ENCODE measurements around the gene TECPR2. TPM values are rescaled to one million over a fixed set of nuclear protein-coding genes. Genes with fewer than 3 reads are reported as not detected.

The TECPR2 gene
- total RNA-seq, 3 donors from 2014 or later: 5.5 to 6.7 (median 5.6) TPM

- Mint-ChIP-seq H3K4me3 (no peak overlapping the region), H3K36me3 (ENCODE audit: insufficient read depth) (peaks cover 18% of the 10 kb centered on the region), H3K9me3 (no peaks in the 10 kb centered on the region), H3K4me1 (ENCODE audit: low read depth) (peaks cover 7% of the 10 kb centered on the region), H3K27me3 (ENCODE audit: low read depth) (no peaks in the 10 kb centered on the region)
- no peak for DNase-seq
- ATAC-seq: no peak
Observed at GRCh38 chr14:102469261-102469660, 106.5 kb downstream of the TECPR2 start.

GRCh38 chr14:102471921-102472790, 109.4 kb downstream of the TECPR2 start:
- DNase-seq (no peak), ATAC-seq (no peak)
- Mint-ChIP-seq H3K4me1 (ENCODE audit: low read depth) (peaks cover 7% of the 10 kb centered on the region), H3K4me3 (no peak overlapping the region), H3K36me3 (ENCODE audit: insufficient read depth) (peaks cover 10% of the 10 kb centered on the region), H3K27me3 (ENCODE audit: low read depth) (no peaks in the 10 kb centered on the region), H3K9me3 (no peaks in the 10 kb centered on the region)

- no peak for DNase-seq
- H3K9me3 Mint-ChIP-seq: no peaks in the 10 kb centered on the region
- H3K27me3 Mint-ChIP-seq (ENCODE audit: low read depth): no peaks in the 10 kb centered on the region
- H3K4me3 Mint-ChIP-seq: no peak overlapping the region
- no peak for ATAC-seq
- peaks cover 10% of the 10 kb centered on the region for H3K36me3 Mint-ChIP-seq (ENCODE audit: insufficient read depth)
- H3K4me1 Mint-ChIP-seq (ENCODE audit: low read depth): peaks cover 7% of the 10 kb centered on the region
Observed at GRCh38 chr14:102472791-102473150, 110.0 kb downstream of the TECPR2 start.

- DNase-seq (no peak), ATAC-seq (no peak)
- no peaks in the 10 kb centered on the region for H3K27me3 Mint-ChIP-seq (ENCODE audit: low read depth)
- H3K4me3 Mint-ChIP-seq: no peak overlapping the region
- H3K9me3 Mint-ChIP-seq: no peaks in the 10 kb centered on the region
- peaks cover 10% of the 10 kb centered on the region for H3K36me3 Mint-ChIP-seq (ENCODE audit: insufficient read depth)
- H3K4me1 Mint-ChIP-seq (ENCODE audit: low read depth): peaks cover 7% of the 10 kb centered on the region
Observed at GRCh38 chr14:102473559-102473958, 110.8 kb downstream of the TECPR2 start.

- peaks cover 8% of the 10 kb centered on the region for H3K36me3 Mint-ChIP-seq (ENCODE audit: insufficient read depth)
- no peak overlapping the region for H3K4me3 Mint-ChIP-seq
- ATAC-seq: no peak
- H3K9me3 Mint-ChIP-seq: no peaks in the 10 kb centered on the region
- no peaks in the 10 kb centered on the region for H3K27me3 Mint-ChIP-seq (ENCODE audit: low read depth)
- H3K4me1 Mint-ChIP-seq (ENCODE audit: low read depth): peaks cover 10% of the 10 kb centered on the region
- no peak for DNase-seq
Observed at GRCh38 chr14:102474934-102475333, 112.2 kb downstream of the TECPR2 start.

- Mint-ChIP-seq H3K27me3 (ENCODE audit: low read depth) (no peaks in the 10 kb centered on the region), H3K4me3 (no peak overlapping the region), H3K36me3 (ENCODE audit: insufficient read depth) (peaks cover 7% of the 10 kb centered on the region), H3K9me3 (peaks cover 4% of the 10 kb centered on the region), H3K4me1 (ENCODE audit: low read depth) (peaks cover 3% of the 10 kb centered on the region)
- no peak for ATAC-seq
- no peak for DNase-seq
Observed at GRCh38 chr14:102479107-102479506, 116.4 kb downstream of the TECPR2 start.

- Mint-ChIP-seq H3K4me3 (no peak overlapping the region), H3K4me1 (ENCODE audit: low read depth) (peaks cover 3% of the 10 kb centered on the region), H3K9me3 (peaks cover 4% of the 10 kb centered on the region), H3K36me3 (ENCODE audit: insufficient read depth) (peaks cover 9% of the 10 kb centered on the region), H3K27me3 (ENCODE audit: low read depth) (no peaks in the 10 kb centered on the region)
- DNase-seq (no peak), ATAC-seq (no peak)
Observed at GRCh38 chr14:102479777-102480176, 117.0 kb downstream of the TECPR2 start.

- peaks cover 12% of the 10 kb centered on the region for H3K36me3 Mint-ChIP-seq (ENCODE audit: insufficient read depth)
- ATAC-seq (no peak), DNase-seq (no peak)
- peaks cover 3% of the 10 kb centered on the region for H3K4me1 Mint-ChIP-seq (ENCODE audit: low read depth)
- peaks cover 4% of the 10 kb centered on the region for H3K9me3 Mint-ChIP-seq
- no peak overlapping the region for H3K4me3 Mint-ChIP-seq
- H3K27me3 Mint-ChIP-seq (ENCODE audit: low read depth): no peaks in the 10 kb centered on the region
Observed at GRCh38 chr14:102481371-102481770, 118.6 kb downstream of the TECPR2 start.

- Mint-ChIP-seq H3K4me3 (no peak overlapping the region), H3K27me3 (ENCODE audit: low read depth) (no peaks in the 10 kb centered on the region), H3K4me1 (ENCODE audit: low read depth) (peaks cover 3% of the 10 kb centered on the region), H3K9me3 (peaks cover 4% of the 10 kb centered on the region), H3K36me3 (ENCODE audit: insufficient read depth) (peaks cover 14% of the 10 kb centered on the region)
- ATAC-seq: no peak
- no peak for DNase-seq
Observed at GRCh38 chr14:102481791-102482238, 119.1 kb downstream of the TECPR2 start.

GRCh38 chr14:102484316-102484715, 121.6 kb downstream of the TECPR2 start:
- Mint-ChIP-seq H3K4me1 (ENCODE audit: low read depth) (peaks cover 3% of the 10 kb centered on the region), H3K36me3 (ENCODE audit: insufficient read depth) (peaks cover 16% of the 10 kb centered on the region), H3K27me3 (ENCODE audit: low read depth) (no peaks in the 10 kb centered on the region), H3K9me3 (peaks cover 4% of the 10 kb centered on the region), H3K4me3 (no peak overlapping the region)
- DNase-seq: no peak
- no peak for ATAC-seq

- Mint-ChIP-seq H3K27me3 (ENCODE audit: low read depth) (no peaks in the 10 kb centered on the region), H3K9me3 (peaks cover 4% of the 10 kb centered on the region), H3K4me1 (ENCODE audit: low read depth) (no peaks in the 10 kb centered on the region), H3K4me3 (no peak overlapping the region), H3K36me3 (ENCODE audit: insufficient read depth) (peaks cover 16% of the 10 kb centered on the region)
- no peak for ATAC-seq
- no peak for DNase-seq
Observed at GRCh38 chr14:102485693-102486512, 123.2 kb downstream of the TECPR2 start.

- Mint-ChIP-seq H3K9me3 (peaks cover 4% of the 10 kb centered on the region), H3K4me1 (ENCODE audit: low read depth) (no peaks in the 10 kb centered on the region), H3K4me3 (no peak overlapping the region), H3K27me3 (ENCODE audit: low read depth) (no peaks in the 10 kb centered on the region), H3K36me3 (ENCODE audit: insufficient read depth) (peaks cover 16% of the 10 kb centered on the region)
- DNase-seq: no peak
- ATAC-seq: no peak
Observed at GRCh38 chr14:102486513-102487203, 123.9 kb downstream of the TECPR2 start.

GRCh38 chr14:102487204-102487577, 124.5 kb downstream of the TECPR2 start:
- Mint-ChIP-seq H3K9me3 (peaks cover 4% of the 10 kb centered on the region), H3K4me1 (ENCODE audit: low read depth) (no peaks in the 10 kb centered on the region), H3K4me3 (no peak overlapping the region), H3K36me3 (ENCODE audit: insufficient read depth) (peaks cover 14% of the 10 kb centered on the region), H3K27me3 (ENCODE audit: low read depth) (no peaks in the 10 kb centered on the region)
- ATAC-seq (no peak), DNase-seq (no peak)

- Mint-ChIP-seq H3K27me3 (ENCODE audit: low read depth) (no peaks in the 10 kb centered on the region), H3K4me1 (ENCODE audit: low read depth) (no peaks in the 10 kb centered on the region), H3K9me3 (no peaks in the 10 kb centered on the region), H3K36me3 (ENCODE audit: insufficient read depth) (peaks cover 4% of the 10 kb centered on the region), H3K4me3 (no peak overlapping the region)
- ATAC-seq (no peak), DNase-seq (no peak)
Observed at GRCh38 chr14:102490456-102490855, 127.7 kb downstream of the TECPR2 start.
